Gastrocnemius medialis (tissue), 4 donors: Measurements from ENCODE around the gene PTPN20. TPM values are rescaled to one million over a fixed set of nuclear protein-coding genes. Genes with fewer than 3 reads are reported as not detected.

Experiments used
- ATAC-seq, 2 donors: fragments of 150-250 bp; one replicate each; pipeline ENCODE4 v1.9.1; 2016
- DNase-seq, 2 donors: peaks; one replicate each; pipeline ENCODE4 v3.0.0-alpha.2; 2019
- H3K27ac ChIP-seq, 4 donors: fragments of 200-600 bp; sonication (generic); 1 replicate in 1 of 4; 2 replicates in 3 of 4; pipeline ENCODE4 v1.5.1; 2016 to 2018; ENCODE audit warnings: mild to moderate bottlenecking in 2 of 4, moderate library complexity in 1 of 4
- H3K27me3 ChIP-seq, 3 donors: fragments of 200-600 bp; sonication (generic) in 2 of 3; 1 replicate in 1 of 3; 2 replicates in 2 of 3; pipeline versions ENCODE4 v1.5.1 to v1.6.0; 2016 to 2019; ENCODE audit warnings: mild to moderate bottlenecking in 1 of 3, moderate library complexity in 1 of 3
- H3K36me3 ChIP-seq, 2 donors: fragments of 200-600 bp; sonication (generic) in 1 of 2; one replicate each; pipeline ENCODE4 v1.5.1; 2017 to 2018
- H3K4me1 ChIP-seq, 2 donors: fragments of 200-600 bp; sonication (generic) in 1 of 2; one replicate each; pipeline ENCODE4 v1.5.1; 2016 to 2017; ENCODE audit warnings: mild to moderate bottlenecking in 2 of 2
- H3K4me3 ChIP-seq, 4 donors: fragments of 200-600 bp; sonication (generic) in 3 of 4; 1 replicate in 1 of 4; 2 replicates in 3 of 4; pipeline ENCODE4 v1.5.1; 2016 to 2019; ENCODE audit warnings: mild to moderate bottlenecking in 2 of 4
- H3K9me3 ChIP-seq, 3 donors: fragments of 200-600 bp; sonication (generic) in 2 of 3; 1 replicate in 1 of 3; 2 replicates in 2 of 3; pipeline ENCODE4 v1.5.1; 2016 to 2019
- CTCF ChIP-seq, 5 experiments: fragments of 450-650 bp in 3 of 5; fragments of 200-600 bp in 2 of 5; sonication (generic) in 2 of 5; IDR thresholded peaks in 4 of 5; conservative IDR thresholded peaks in 1 of 5; 1 replicate in 4 of 5; 2 replicates in 1 of 5; pipeline ENCODE4 v1.5.1; 2016 to 2019; ENCODE audit warnings: antibody characterized with exemption in 5 of 5, mild to moderate bottlenecking in 3 of 5, moderate library complexity in 3 of 5
- POLR2A ChIP-seq, 2 donors: fragments of 450-650 bp; IDR thresholded peaks; one replicate each; pipeline ENCODE4 v1.6.1; 2017; ENCODE audit warnings: antibody characterized with exemption in 2 of 2, mild to moderate bottlenecking in 2 of 2, moderate library complexity in 2 of 2
- in situ Hi-C, 4 donors: fragments of 200-750 bp; cut with MboI; loops; one replicate each; pipeline versions ENCODE4 v1.15.0 to v1.8.0; 2017; ENCODE audit warnings: low sequenced_read_pairs in 4 of 4
- intact Hi-C: fragments of 100-400 bp; cut with DNase I; formaldehyde crosslinking; loops from one replicate; pipeline ENCODE4 v1.15.1; 2023; ENCODE audit warnings: low total_unique reads
- total RNA-seq, 4 donors: library from RNA; depleted of rRNA; stranded (reverse); fragments of >200 nt; gene quantifications; one replicate each; pipeline versions ENCODE4 v1.1.0 to v1.2.3, GENCODE V29; 2016

PTPN20 gene
- total RNA-seq, 4 donors from 2014 or later = 0.84 to 6.1 (median 5.1) TPM

- Histone ChIP-seq H3K36me3 (no peaks in the 10 kb centered on the region), H3K27me3 (no peaks in the 10 kb centered on the region), H3K27ac (no peak overlapping the region), H3K4me3 (no peak overlapping the region), H3K4me1 (no peaks in the 10 kb centered on the region), H3K9me3 (no peaks in the 10 kb centered on the region)
- intact Hi-C loops (no loop called here), in situ Hi-C loops (loop anchor here in 2 of 4 donors (10.0 kb wide), 2 partner anchors 267 to 277 kb away; partner anchors contain the start of gene GDF10 (in 1 of the 2))
- DNase-seq (no peak), ATAC-seq (no peak)
- TF ChIP-seq POLR2A (IDR thresholded peaks at IDR 0.05) (no peak), CTCF (IDR thresholded peaks at IDR 0.05 in 4 of 5, conservative IDR thresholded peaks at IDR 0.05 in 1 of 5) (no peak)
These were observed 126.6 kb downstream of the PTPN20 start for GRCh38 chr10:47037654-47038425.

GRCh38 chr10:47038881-47039561 is 127.8 kb downstream of the PTPN20 start:
- in situ Hi-C loops = loop anchor here in 2 of 4 donors (10.0 kb wide), 2 partner anchors 266 to 276 kb away; partner anchors contain the start of gene GDF10 (in 1 of the 2)
- H3K27me3 ChIP-seq = no peaks in the 10 kb centered on the region
- no peaks in the 10 kb centered on the region for H3K36me3 ChIP-seq
- no peak for ATAC-seq
- intact Hi-C loops = no loop called here
- TF ChIP-seq CTCF (IDR thresholded peaks at IDR 0.05 in 4 of 5, conservative IDR thresholded peaks at IDR 0.05 in 1 of 5) (no peak), POLR2A (IDR thresholded peaks at IDR 0.05) (no peak)
- H3K4me3 ChIP-seq = no peak overlapping the region
- DNase-seq = no peak
- no peak overlapping the region for H3K27ac ChIP-seq
- no peaks in the 10 kb centered on the region for H3K9me3 ChIP-seq
- no peaks in the 10 kb centered on the region for H3K4me1 ChIP-seq

GRCh38 chr10:47039562-47039913 is 128.3 kb downstream of the PTPN20 start:
- no peak overlapping the region for H3K27ac ChIP-seq
- no peaks in the 10 kb centered on the region for H3K4me1 ChIP-seq
- H3K4me3 ChIP-seq = no peak overlapping the region
- no peaks in the 10 kb centered on the region for H3K27me3 ChIP-seq
- intact Hi-C loops (no loop called here), in situ Hi-C loops (loop anchor here in 2 of 4 donors (10.0 kb wide), 2 partner anchors 265 to 275 kb away; partner anchors contain the start of gene GDF10 (in 1 of the 2))
- H3K9me3 ChIP-seq = no peaks in the 10 kb centered on the region
- ATAC-seq (no peak), DNase-seq (no peak)
- no peaks in the 10 kb centered on the region for H3K36me3 ChIP-seq
- TF ChIP-seq POLR2A (IDR thresholded peaks at IDR 0.05) = no peak
- TF ChIP-seq CTCF (IDR thresholded peaks at IDR 0.05 in 4 of 5, conservative IDR thresholded peaks at IDR 0.05 in 1 of 5) = no peak

- H3K4me3 ChIP-seq = no peak overlapping the region
- H3K4me1 ChIP-seq = no peaks in the 10 kb centered on the region
- intact Hi-C loops (no loop called here), in situ Hi-C loops (no loop called here)
- H3K27ac ChIP-seq = no peak overlapping the region
- no peak for TF ChIP-seq CTCF (IDR thresholded peaks at IDR 0.05 in 4 of 5, conservative IDR thresholded peaks at IDR 0.05 in 1 of 5)
- TF ChIP-seq POLR2A (IDR thresholded peaks at IDR 0.05) = no peak
- H3K36me3 ChIP-seq = no peaks in the 10 kb centered on the region
- H3K9me3 ChIP-seq = no peaks in the 10 kb centered on the region
- H3K27me3 ChIP-seq = no peaks in the 10 kb centered on the region
- no peak for DNase-seq
- ATAC-seq = no peak
These were observed 128.8 kb downstream of the PTPN20 start for GRCh38 chr10:47040041-47040491.
